Prostate gland (tissue), 2 donors: ENCODE measurements around the gene ZNF165.

ENCODE experiments used
- CTCF ChIP-seq, 4 experiments: fragments of 200-600 bp in 2 of 4; fragments of 450-650 bp in 2 of 4; sonication (generic) in 2 of 4; IDR thresholded peaks; 1 replicate in 3 of 4; 2 replicates in 1 of 4; pipeline ENCODE4 v1.5.1; 2016 to 2019; ENCODE audit warnings: antibody characterized with exemption in 4 of 4, mild to moderate bottlenecking in 2 of 4, moderate library complexity in 2 of 4
- POLR2A ChIP-seq: fragments of 450-650 bp; IDR thresholded peaks from one replicate; pipeline ENCODE4 v1.6.1; 2016; ENCODE audit warnings: antibody characterized with exemption, mild to moderate bottlenecking
- POLR2AphosphoS5 ChIP-seq: sonication (generic); formaldehyde crosslinking; IDR thresholded peaks from one replicate; pipeline ENCODE4 v1.6.1; 2017; ENCODE audit warnings: antibody characterized with exemption

GRCh38 chr6:28078050-28078449 lies 2.3 kb upstream of the ZNF165 start:
- TF ChIP-seq CTCF (IDR thresholded peaks at IDR 0.05) (no peak), POLR2AphosphoS5 (no peak), POLR2A (no peak)
